NT2/D1 (cell line): ENCODE measurements around the gene TBC1D2B.

Source experiments
- SUZ12 ChIP-seq: IDR thresholded peaks from 2 replicates; pipeline ENCODE4 v1.6.1; 2011; ENCODE audit not compliant: insufficient read length, insufficient read depth; ENCODE audit errors: extremely low read depth
- YY1 ChIP-seq: IDR thresholded peaks from 2 replicates; pipeline ENCODE4 v1.6.1; 2011; ENCODE audit not compliant: insufficient read length, insufficient read depth
- ZNF274 ChIP-seq: IDR thresholded peaks from 2 replicates; pipeline ENCODE4 v1.6.1; 2011; ENCODE audit warnings: mild to moderate bottlenecking, low read depth, low read length

- TF ChIP-seq ZNF274 (no peak), SUZ12 (no peak), YY1 (no peak)
Measured at GRCh38 chr15:78010067-78010466, 67.4 kb downstream of the TBC1D2B start.
